ENCODE measurements around the gene SOWAHC.

The SOWAHC gene

GRCh38 chr2:109613922-109614714, at the start of gene SOWAHC, which contains the start of gene SEPTIN10 (continued):
- TF ChIP-seq, protein P1, sequence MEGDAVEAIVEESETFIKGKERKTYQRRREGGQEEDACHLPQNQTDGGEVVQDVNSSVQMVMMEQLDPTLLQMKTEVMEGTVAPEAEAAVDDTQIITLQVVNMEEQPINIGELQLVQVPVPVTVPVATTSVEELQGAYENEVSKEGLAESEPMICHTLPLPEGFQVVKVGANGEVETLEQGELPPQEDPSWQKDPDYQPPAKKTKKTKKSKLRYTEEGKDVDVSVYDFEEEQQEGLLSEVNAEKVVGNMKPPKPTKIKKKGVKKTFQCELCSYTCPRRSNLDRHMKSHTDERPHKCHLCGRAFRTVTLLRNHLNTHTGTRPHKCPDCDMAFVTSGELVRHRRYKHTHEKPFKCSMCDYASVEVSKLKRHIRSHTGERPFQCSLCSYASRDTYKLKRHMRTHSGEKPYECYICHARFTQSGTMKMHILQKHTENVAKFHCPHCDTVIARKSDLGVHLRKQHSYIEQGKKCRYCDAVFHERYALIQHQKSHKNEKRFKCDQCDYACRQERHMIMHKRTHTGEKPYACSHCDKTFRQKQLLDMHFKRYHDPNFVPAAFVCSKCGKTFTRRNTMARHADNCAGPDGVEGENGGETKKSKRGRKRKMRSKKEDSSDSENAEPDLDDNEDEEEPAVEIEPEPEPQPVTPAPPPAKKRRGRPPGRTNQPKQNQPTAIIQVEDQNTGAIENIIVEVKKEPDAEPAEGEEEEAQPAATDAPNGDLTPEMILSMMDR (tag by site-specific recombination; IDR thresholded peaks at IDR 0.05), result no peak
- TF ChIP-seq, protein P2, sequence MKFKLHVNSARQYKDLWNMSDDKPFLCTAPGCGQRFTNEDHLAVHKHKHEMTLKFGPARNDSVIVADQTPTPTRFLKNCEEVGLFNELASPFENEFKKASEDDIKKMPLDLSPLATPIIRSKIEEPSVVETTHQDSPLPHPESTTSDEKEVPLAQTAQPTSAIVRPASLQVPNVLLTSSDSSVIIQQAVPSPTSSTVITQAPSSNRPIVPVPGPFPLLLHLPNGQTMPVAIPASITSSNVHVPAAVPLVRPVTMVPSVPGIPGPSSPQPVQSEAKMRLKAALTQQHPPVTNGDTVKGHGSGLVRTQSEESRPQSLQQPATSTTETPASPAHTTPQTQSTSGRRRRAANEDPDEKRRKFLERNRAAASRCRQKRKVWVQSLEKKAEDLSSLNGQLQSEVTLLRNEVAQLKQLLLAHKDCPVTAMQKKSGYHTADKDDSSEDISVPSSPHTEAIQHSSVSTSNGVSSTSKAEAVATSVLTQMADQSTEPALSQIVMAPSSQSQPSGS (tag by site-specific recombination; IDR thresholded peaks at IDR 0.05; ENCODE audit: low read depth), result no peak
- peak; percentile 97 for TF ChIP-seq KLF10 (tag by site-specific recombination; IDR thresholded peaks at IDR 0.05)
- TF ChIP-seq ZNF555 (tag by site-specific recombination; conservative IDR thresholded peaks at IDR 0.05), result no peak
- no peak for TF ChIP-seq MZF1 (tag by site-specific recombination; IDR thresholded peaks at IDR 0.05; ENCODE audit: borderline replicate concordance)
- TF ChIP-seq ZFHX2 (tag by site-specific recombination; conservative IDR thresholded peaks at IDR 0.05), result peak; percentile 94
- no peak for TF ChIP-seq ZNF701 (tag by site-specific recombination; IDR thresholded peaks at IDR 0.05)
- no peak for TF ChIP-seq ZNF433 (tag by site-specific recombination; IDR thresholded peaks at IDR 0.05; ENCODE audit: low read depth)
- TF ChIP-seq GLIS1 (tag by site-specific recombination; IDR thresholded peaks at IDR 0.05), result peak; percentile 86
- TF ChIP-seq, protein P3, sequence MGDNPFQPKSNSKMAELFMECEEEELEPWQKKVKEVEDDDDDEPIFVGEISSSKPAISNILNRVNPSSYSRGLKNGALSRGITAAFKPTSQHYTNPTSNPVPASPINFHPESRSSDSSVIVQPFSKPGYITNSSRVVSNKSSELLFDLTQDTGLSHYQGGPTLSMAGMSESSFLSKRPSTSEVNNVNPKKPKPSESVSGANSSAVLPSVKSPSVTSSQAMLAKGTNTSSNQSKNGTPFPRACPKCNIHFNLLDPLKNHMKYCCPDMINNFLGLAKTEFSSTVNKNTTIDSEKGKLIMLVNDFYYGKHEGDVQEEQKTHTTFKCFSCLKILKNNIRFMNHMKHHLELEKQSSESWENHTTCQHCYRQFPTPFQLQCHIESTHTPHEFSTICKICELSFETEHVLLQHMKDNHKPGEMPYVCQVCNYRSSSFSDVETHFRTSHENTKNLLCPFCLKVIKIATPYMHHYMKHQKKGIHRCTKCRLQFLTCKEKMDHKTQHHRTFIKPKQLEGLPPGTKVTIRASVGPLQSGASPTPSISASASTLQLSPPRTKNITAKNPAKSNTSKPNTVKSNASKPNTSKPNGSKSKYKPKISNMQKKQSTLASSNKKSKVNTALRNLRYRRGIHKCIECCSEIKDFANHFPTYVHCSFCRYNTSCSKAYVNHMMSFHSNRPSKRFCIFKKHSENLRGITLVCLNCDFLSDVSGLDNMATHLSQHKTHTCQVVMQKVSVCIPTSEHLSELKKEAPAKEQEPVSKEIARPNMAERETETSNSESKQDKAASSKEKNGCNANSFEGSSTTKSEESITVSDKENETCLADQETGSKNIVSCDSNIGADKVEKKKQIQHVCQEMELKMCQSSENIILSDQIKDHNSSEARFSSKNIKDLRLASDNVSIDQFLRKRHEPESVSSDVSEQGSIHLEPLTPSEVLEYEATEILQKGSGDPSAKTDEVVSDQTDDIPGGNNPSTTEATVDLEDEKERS (tag by site-specific recombination; IDR thresholded peaks at IDR 0.05), result no peak
- no peak for TF ChIP-seq ZNF112 (tag by site-specific recombination; IDR thresholded peaks at IDR 0.05)
- TF ChIP-seq MYNN (tag by site-specific recombination; IDR thresholded peaks at IDR 0.05; ENCODE audit: borderline replicate concordance), result no peak
- no peak for TF ChIP-seq ZFP3 (tag by site-specific recombination; IDR thresholded peaks at IDR 0.05; ENCODE audit: low read depth)
- no peak for TF ChIP-seq HOXA7 (CRISPR knock-in tag; IDR thresholded peaks at IDR 0.05; ENCODE audit: borderline replicate concordance)
- peak; percentile 37; the same call in 1 of the 2 replicates for TF ChIP-seq ZNF600 (tag by site-specific recombination; IDR thresholded peaks at IDR 0.05)
- no peak for TF ChIP-seq ZNF350 (tag by site-specific recombination; IDR thresholded peaks at IDR 0.05)
- peak; percentile 76 for TF ChIP-seq EGR2 (tag by site-specific recombination; IDR thresholded peaks at IDR 0.05; ENCODE audit: low read depth)
- TF ChIP-seq ZNF830 (tag by site-specific recombination; IDR thresholded peaks at IDR 0.05; ENCODE audit: low read depth), result no peak
- TF ChIP-seq ZNF121 (tag by site-specific recombination; IDR thresholded peaks at IDR 0.05), result no peak
- TF ChIP-seq ZNF513 (tag by site-specific recombination; IDR thresholded peaks at IDR 0.05), result no peak
- TF ChIP-seq, protein P4, sequence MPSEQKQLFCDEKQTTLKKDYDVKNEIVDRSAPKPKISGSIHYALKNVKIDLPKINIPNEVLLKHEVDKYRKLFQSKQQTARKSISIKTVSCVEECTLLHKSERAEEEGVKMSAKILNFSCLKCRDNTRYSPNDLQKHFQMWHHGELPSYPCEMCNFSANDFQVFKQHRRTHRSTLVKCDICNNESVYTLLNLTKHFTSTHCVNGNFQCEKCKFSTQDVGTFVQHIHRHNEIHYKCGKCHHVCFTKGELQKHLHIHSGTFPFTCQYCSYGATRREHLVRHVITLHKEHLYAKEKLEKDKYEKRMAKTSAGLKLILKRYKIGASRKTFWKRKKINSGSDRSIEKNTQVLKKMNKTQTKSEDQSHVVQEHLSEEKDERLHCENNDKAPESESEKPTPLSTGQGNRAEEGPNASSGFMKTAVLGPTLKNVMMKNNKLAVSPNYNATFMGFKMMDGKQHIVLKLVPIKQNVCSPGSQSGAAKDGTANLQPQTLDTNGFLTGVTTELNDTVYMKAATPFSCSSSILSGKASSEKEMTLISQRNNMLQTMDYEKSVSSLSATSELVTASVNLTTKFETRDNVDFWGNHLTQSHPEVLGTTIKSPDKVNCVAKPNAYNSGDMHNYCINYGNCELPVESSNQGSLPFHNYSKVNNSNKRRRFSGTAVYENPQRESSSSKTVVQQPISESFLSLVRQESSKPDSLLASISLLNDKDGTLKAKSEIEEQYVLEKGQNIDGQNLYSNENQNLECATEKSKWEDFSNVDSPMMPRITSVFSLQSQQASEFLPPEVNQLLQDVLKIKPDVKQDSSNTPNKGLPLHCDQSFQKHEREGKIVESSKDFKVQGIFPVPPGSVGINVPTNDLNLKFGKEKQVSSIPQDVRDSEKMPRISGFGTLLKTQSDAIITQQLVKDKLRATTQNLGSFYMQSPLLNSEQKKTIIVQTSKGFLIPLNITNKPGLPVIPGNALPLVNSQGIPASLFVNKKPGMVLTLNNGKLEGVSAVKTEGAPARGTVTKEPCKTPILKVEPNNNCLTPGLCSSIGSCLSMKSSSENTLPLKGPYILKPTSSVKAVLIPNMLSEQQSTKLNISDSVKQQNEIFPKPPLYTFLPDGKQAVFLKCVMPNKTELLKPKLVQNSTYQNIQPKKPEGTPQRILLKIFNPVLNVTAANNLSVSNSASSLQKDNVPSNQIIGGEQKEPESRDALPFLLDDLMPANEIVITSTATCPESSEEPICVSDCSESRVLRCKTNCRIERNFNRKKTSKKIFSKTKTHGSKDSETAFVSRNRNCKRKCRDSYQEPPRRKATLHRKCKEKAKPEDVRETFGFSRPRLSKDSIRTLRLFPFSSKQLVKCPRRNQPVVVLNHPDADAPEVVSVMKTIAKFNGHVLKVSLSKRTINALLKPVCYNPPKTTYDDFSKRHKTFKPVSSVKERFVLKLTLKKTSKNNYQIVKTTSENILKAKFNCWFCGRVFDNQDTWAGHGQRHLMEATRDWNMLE (tag by site-specific recombination; conservative IDR thresholded peaks at IDR 0.05; ENCODE audit: low read depth), result no peak
- TF ChIP-seq ZEB2 (tag by site-specific recombination; IDR thresholded peaks at IDR 0.05), result peak; percentile 73
- no peak for TF ChIP-seq ZNF837 (tag by site-specific recombination; IDR thresholded peaks at IDR 0.05)
- no peak; the same call in 1 of the 2 replicates for TF ChIP-seq ZNF341 (tag by site-specific recombination; IDR thresholded peaks at IDR 0.05; ENCODE audit: low read depth)
- no peak for TF ChIP-seq ZNF514 (tag by site-specific recombination; IDR thresholded peaks at IDR 0.05)
- TF ChIP-seq ZNF629 (tag by site-specific recombination; IDR thresholded peaks at IDR 0.05), result peak; percentile 85
- no peak for TF ChIP-seq ZNF561 (tag by site-specific recombination; IDR thresholded peaks at IDR 0.05; ENCODE audit: borderline replicate concordance)

All from HEK293 (cell line).